Breast epithelium (tissue), 4 donors: ENCODE results near the gene C16orf89. TPM values are rescaled to one million over a fixed set of nuclear protein-coding genes. Genes with fewer than 3 reads are reported as not detected.

Experiments used
- DNase-seq, 2 donors: peaks; one replicate each; pipeline ENCODE4 v3.0.0-alpha.2; 2019; ENCODE audit warnings: low spot score in 2 of 2
- H3K27ac ChIP-seq, 2 donors: fragments of 200-600 bp; sonication (generic) in 1 of 2; one replicate each; pipeline ENCODE4 v1.5.1; 2016 to 2019; ENCODE audit warnings: mild to moderate bottlenecking in 1 of 2
- H3K27me3 ChIP-seq, 2 donors: fragments of 200-600 bp; sonication (generic) in 1 of 2; one replicate each; pipeline versions ENCODE4 v1.5.1 to v1.6.0; 2017 to 2019; ENCODE audit warnings: control low read depth in 1 of 2, mild to moderate bottlenecking in 1 of 2
- H3K36me3 ChIP-seq: fragments of 200-600 bp; one replicate; pipeline ENCODE4 v1.5.1; 2019
- H3K4me1 ChIP-seq, 2 donors: fragments of 200-600 bp; sonication (generic); one replicate each; pipeline ENCODE4 v1.5.1; 2016 to 2019; ENCODE audit warnings: control low read depth in 1 of 2
- H3K4me3 ChIP-seq, 3 donors: fragments of 200-600 bp; sonication (generic); 1 replicate in 2 of 3; 2 replicates in 1 of 3; pipeline ENCODE4 v1.5.1; 2016 to 2019; ENCODE audit warnings: mild to moderate bottlenecking in 3 of 3, moderate library complexity in 2 of 3
- H3K9me3 ChIP-seq, 2 donors: fragments of 200-600 bp; sonication (generic) in 1 of 2; one replicate each; pipeline ENCODE4 v1.5.1; 2016 to 2019; ENCODE audit warnings: control low read depth in 1 of 2
- CTCF ChIP-seq, 3 donors: fragments of 450-650 bp; IDR thresholded peaks; one replicate each; pipeline ENCODE4 v1.5.1; 2016 to 2017; ENCODE audit warnings: antibody characterized with exemption in 3 of 3, mild to moderate bottlenecking in 3 of 3, moderate library complexity in 3 of 3
- POLR2A ChIP-seq: fragments of 450-650 bp; IDR thresholded peaks from one replicate; pipeline ENCODE4 v1.6.1; 2016; ENCODE audit warnings: antibody characterized with exemption, mild to moderate bottlenecking, moderate library complexity
- POLR2AphosphoS5 ChIP-seq, 3 donors: sonication (generic); formaldehyde crosslinking; IDR thresholded peaks; one replicate each; pipeline ENCODE4 v1.6.1; 2017; ENCODE audit warnings: antibody characterized with exemption in 3 of 3
- intact Hi-C: fragments of 100-400 bp; cut with DNase I; formaldehyde crosslinking; loops from one replicate; pipeline ENCODE4 v1.15.1; 2023; ENCODE audit warnings: low total_unique reads
- total RNA-seq, 3 donors: library from RNA; depleted of rRNA; stranded (reverse); fragments of >200 nt; gene quantifications; one replicate each; pipeline ENCODE4 v1.1.0, GENCODE V29; 2016

The C16orf89 gene
- total RNA-seq, 3 donors from 2014 or later: 5.1 to 10.2 (median 6.4) TPM

- Histone ChIP-seq H3K9me3 (no peaks in the 10 kb centered on the region), H3K27me3 (no peaks in the 10 kb centered on the region), H3K27ac (no peak overlapping the region), H3K4me1 (no peaks in the 10 kb centered on the region), H3K36me3 (no peaks in the 10 kb centered on the region), H3K4me3 (no peak overlapping the region)
- no peak for TF ChIP-seq CTCF (IDR thresholded peaks at IDR 0.05)
- TF ChIP-seq POLR2AphosphoS5 (IDR thresholded peaks at IDR 0.05): no peak
- TF ChIP-seq POLR2A: no peak
- no peak for DNase-seq
- intact Hi-C loops: no loop called here
These were observed 45.2 kb downstream of the C16orf89 start for GRCh38 chr16:5020551-5020950.

DNA sequence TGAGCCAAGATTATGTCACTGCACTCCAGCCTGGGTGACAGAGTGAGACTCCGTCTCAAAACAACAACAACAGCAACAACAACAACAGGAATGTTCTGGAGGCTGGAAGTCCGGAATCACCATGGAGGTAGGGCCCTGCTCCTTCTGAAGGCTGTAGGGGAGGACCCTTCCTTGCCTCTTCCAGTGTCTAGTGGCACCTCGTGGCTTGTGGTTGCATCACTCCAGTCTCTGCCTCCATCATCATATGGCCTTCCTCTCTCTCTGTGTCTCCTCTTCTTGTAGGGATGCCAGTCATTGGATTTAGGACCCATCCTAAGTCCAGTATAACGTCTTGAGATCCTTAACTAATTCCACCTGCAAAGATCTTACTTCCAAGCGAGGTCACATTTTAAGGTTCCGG, 46.0 kb downstream of the C16orf89 start:
- H3K4me1 ChIP-seq: no peaks in the 10 kb centered on the region
- no peaks in the 10 kb centered on the region for H3K36me3 ChIP-seq
- no peaks in the 10 kb centered on the region for H3K27me3 ChIP-seq
- DNase-seq: no peak
- no peaks in the 10 kb centered on the region for H3K9me3 ChIP-seq
- TF ChIP-seq POLR2A (no peak), POLR2AphosphoS5 (IDR thresholded peaks at IDR 0.05) (no peak), CTCF (IDR thresholded peaks at IDR 0.05) (no peak)
- intact Hi-C loops: no loop called here
- H3K4me3 ChIP-seq: no peak overlapping the region
- H3K27ac ChIP-seq: peak overlapping the region in 1 of 2 donors; percentile 7

GRCh38 chr16:5018793-5019192, 47.0 kb downstream of the C16orf89 start:
- intact Hi-C loops: no loop called here
- no peak overlapping the region for H3K27ac ChIP-seq
- TF ChIP-seq POLR2A (no peak), CTCF (IDR thresholded peaks at IDR 0.05) (no peak), POLR2AphosphoS5 (IDR thresholded peaks at IDR 0.05) (no peak)
- no peaks in the 10 kb centered on the region for H3K27me3 ChIP-seq
- no peaks in the 10 kb centered on the region for H3K4me1 ChIP-seq
- no peaks in the 10 kb centered on the region for H3K9me3 ChIP-seq
- no peak overlapping the region for H3K4me3 ChIP-seq
- H3K36me3 ChIP-seq: no peaks in the 10 kb centered on the region
- no peak for DNase-seq

DNA sequence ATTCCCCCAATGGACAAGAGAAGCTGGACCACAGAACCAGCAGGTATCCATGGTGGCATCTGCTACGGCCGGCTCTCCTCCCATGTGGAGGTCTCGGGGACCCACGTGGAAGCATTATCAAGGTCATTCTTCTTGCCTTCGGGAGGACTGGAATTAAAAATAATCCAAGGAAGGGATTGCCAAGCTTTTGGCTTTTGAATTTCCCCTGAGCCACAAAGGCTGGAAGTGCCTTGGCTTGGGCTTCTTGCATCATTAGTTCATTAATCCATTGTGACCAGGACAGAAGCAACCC, 48.1 kb downstream of the C16orf89 start:
- TF ChIP-seq CTCF (IDR thresholded peaks at IDR 0.05): no peak
- no peak for TF ChIP-seq POLR2A
- TF ChIP-seq POLR2AphosphoS5 (IDR thresholded peaks at IDR 0.05): no peak
- DNase-seq: no peak
- Histone ChIP-seq H3K27ac (no peak overlapping the region), H3K4me1 (no peaks in the 10 kb centered on the region), H3K27me3 (no peaks in the 10 kb centered on the region), H3K36me3 (no peaks in the 10 kb centered on the region), H3K9me3 (no peaks in the 10 kb centered on the region), H3K4me3 (no peak overlapping the region)
- intact Hi-C loops: no loop called here

- no peak overlapping the region for H3K4me3 ChIP-seq
- DNase-seq: no peak
- no peaks in the 10 kb centered on the region for H3K4me1 ChIP-seq
- H3K27me3 ChIP-seq: no peaks in the 10 kb centered on the region
- intact Hi-C loops: no loop called here
- no peak overlapping the region for H3K27ac ChIP-seq
- H3K9me3 ChIP-seq: no peaks in the 10 kb centered on the region
- TF ChIP-seq POLR2A: no peak
- TF ChIP-seq POLR2AphosphoS5 (IDR thresholded peaks at IDR 0.05): no peak
- no peak for TF ChIP-seq CTCF (IDR thresholded peaks at IDR 0.05)
- H3K36me3 ChIP-seq: no peaks in the 10 kb centered on the region
These were observed 48.6 kb downstream of the C16orf89 start for GRCh38 chr16:5016967-5017677.
